Upper lobe of right lung (tissue), 1 donor: ENCODE results near the gene USE1. TPM values are rescaled to one million over a fixed set of nuclear protein-coding genes. Genes with fewer than 3 reads are reported as not detected.
A peak's percentile ranks its signal among the peaks of the same experiment; 100 is the strongest.

Experiments
- ATAC-seq: fragments of 200-7000 bp; cut with Tn5 transposase; one replicate; pipeline ENCODE4 v1.9.1; 2020; ENCODE audit warnings: mild to moderate bottlenecking, moderate library complexity
- DNase-seq: peaks from one replicate; pipeline ENCODE4 v3.0.0-alpha.2; 2020
- H3K27ac ChIP-seq: fragments of 200-600 bp; one replicate; pipeline ENCODE4 v1.8.0; 2022
- H3K27me3 ChIP-seq: fragments of 200-600 bp; one replicate; pipeline ENCODE4 v1.8.0; 2022; ENCODE audit warnings: mild to moderate bottlenecking
- H3K36me3 ChIP-seq: fragments of 200-600 bp; one replicate; pipeline ENCODE4 v1.8.0; 2022
- H3K4me1 ChIP-seq: fragments of 200-600 bp; one replicate; pipeline ENCODE4 v1.8.0; 2022
- H3K4me3 ChIP-seq: fragments of 200-600 bp; one replicate; pipeline ENCODE4 v1.8.0; 2022; ENCODE audit warnings: mild to moderate bottlenecking
- H3K9me3 ChIP-seq: fragments of 200-600 bp; one replicate; pipeline ENCODE4 v1.8.0; 2022
- intact Hi-C: fragments of 100-400 bp; cut with DNase I; formaldehyde crosslinking; loops from one replicate; pipeline ENCODE4 v1.11.0; 2022
- total RNA-seq: library from RNA; stranded (reverse); fragmentation: NEBNext Ultra II Directional; extraction: Animal tissue kit (Norgen Biotek cat#: 25700); gene quantifications from one replicate; pipeline ENCODE4 v1.2.1, GENCODE V29; 2021
- TF ChIP-seq, protein P1 (sequence below): fragments of 200-600 bp; IDR thresholded peaks from one replicate; pipeline ENCODE4 v1.8.0; 2022; ENCODE audit warnings: antibody characterized with exemption
- donor health status: DM: no; HTN: yes; CAD: no; lungs with severe emphysema.

The USE1 gene
- total RNA-seq, 1 donor from 2014 or later = 24.0 TPM

- DNase-seq (peak; percentile 94), ATAC-seq (peak; percentile 97)
- Histone ChIP-seq H3K4me1 (peaks cover 6% of the 10 kb centered on the region), H3K27me3 (no peaks in the 10 kb centered on the region), H3K36me3 (peaks cover 35% of the 10 kb centered on the region), H3K27ac (peak within 1 kb of the TSS; percentile 78), H3K9me3 (no peaks in the 10 kb centered on the region), H3K4me3 (peak within 1 kb of the TSS; percentile 70)
- intact Hi-C loops = no loop called here
- TF ChIP-seq, protein P1, sequence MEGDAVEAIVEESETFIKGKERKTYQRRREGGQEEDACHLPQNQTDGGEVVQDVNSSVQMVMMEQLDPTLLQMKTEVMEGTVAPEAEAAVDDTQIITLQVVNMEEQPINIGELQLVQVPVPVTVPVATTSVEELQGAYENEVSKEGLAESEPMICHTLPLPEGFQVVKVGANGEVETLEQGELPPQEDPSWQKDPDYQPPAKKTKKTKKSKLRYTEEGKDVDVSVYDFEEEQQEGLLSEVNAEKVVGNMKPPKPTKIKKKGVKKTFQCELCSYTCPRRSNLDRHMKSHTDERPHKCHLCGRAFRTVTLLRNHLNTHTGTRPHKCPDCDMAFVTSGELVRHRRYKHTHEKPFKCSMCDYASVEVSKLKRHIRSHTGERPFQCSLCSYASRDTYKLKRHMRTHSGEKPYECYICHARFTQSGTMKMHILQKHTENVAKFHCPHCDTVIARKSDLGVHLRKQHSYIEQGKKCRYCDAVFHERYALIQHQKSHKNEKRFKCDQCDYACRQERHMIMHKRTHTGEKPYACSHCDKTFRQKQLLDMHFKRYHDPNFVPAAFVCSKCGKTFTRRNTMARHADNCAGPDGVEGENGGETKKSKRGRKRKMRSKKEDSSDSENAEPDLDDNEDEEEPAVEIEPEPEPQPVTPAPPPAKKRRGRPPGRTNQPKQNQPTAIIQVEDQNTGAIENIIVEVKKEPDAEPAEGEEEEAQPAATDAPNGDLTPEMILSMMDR = no peak
These were observed 52.0 kb downstream of the USE1 start, which contains the start of gene BABAM1 for GRCh38 chr19:17266975-17267788. TSS of gene BABAM1 (plus strand) at chr19:17267443. CDS start at chr19:17268807, 1,364 bp downstream.

DNA sequence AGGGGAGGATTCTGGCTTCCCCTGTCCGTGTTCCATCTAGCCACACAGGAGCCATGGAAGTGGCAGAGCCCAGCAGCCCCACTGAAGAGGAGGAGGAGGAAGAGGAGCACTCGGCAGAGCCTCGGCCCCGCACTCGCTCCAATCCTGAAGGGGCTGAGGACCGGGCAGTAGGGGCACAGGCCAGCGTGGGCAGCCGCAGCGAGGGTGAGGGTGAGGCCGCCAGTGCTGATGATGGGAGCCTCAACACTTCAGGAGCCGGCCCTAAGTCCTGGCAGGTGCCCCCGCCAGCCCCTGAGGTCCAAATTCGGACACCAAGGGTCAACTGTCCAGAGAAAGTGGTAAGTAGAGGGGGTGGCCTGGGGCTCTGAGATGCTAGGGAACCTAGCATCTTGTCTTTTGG, 53.6 kb downstream of the USE1 start:
- Histone ChIP-seq H3K36me3 (peaks cover 46% of the 10 kb centered on the region), H3K27me3 (no peaks in the 10 kb centered on the region), H3K27ac (no peak overlapping the region), H3K9me3 (no peaks in the 10 kb centered on the region), H3K4me3 (no peak overlapping the region), H3K4me1 (peaks cover 6% of the 10 kb centered on the region)
- ATAC-seq = no peak
- intact Hi-C loops = no loop called here
- DNase-seq = no peak
- TF ChIP-seq, protein P1 = no peak

Other genes starting within 250 kb of the USE1 start
- 50.9 TPM for gene CPAMD8, start 188.5 kb upstream of the USE1 start, total RNA-seq
- 8.1 TPM for gene HAUS8, start 139.9 kb upstream of the USE1 start, total RNA-seq
- 137 TPM for gene MYO9B, start 139.6 kb upstream of the USE1 start, total RNA-seq
- gene OCEL1, start 10.9 kb downstream of the USE1 start, total RNA-seq = 31.6 TPM
- 41.7 TPM for gene NR2F6, start 30.6 kb downstream of the USE1 start, total RNA-seq
- 14.0 TPM for gene USHBP1, start 49.4 kb downstream of the USE1 start, total RNA-seq
- 67.9 TPM for gene BABAM1, start 52.1 kb downstream of the USE1 start, total RNA-seq
- gene ANKLE1, start 66.5 kb downstream of the USE1 start, total RNA-seq = 0.64 TPM
- 17.1 TPM for gene ABHD8, start 88.1 kb downstream of the USE1 start, total RNA-seq
- 84.9 TPM for gene MRPL34, start 90.5 kb downstream of the USE1 start, total RNA-seq
- gene DDA1, start 94.2 kb downstream of the USE1 start, total RNA-seq = 30.4 TPM
- gene ANO8, start 119.5 kb downstream of the USE1 start, total RNA-seq = 14.6 TPM
- gene GTPBP3, start 122.2 kb downstream of the USE1 start, total RNA-seq = 17.7 TPM
- gene PLVAP, start 162.0 kb downstream of the USE1 start, total RNA-seq = 174 TPM
- 2.0 TPM for gene CCDC194, start 178.8 kb downstream of the USE1 start, total RNA-seq
- 133 TPM for gene BST2, start 190.3 kb downstream of the USE1 start, total RNA-seq
- gene MVB12A, start 204.7 kb downstream of the USE1 start, total RNA-seq = 36.3 TPM
- gene TMEM221, start 233.3 kb downstream of the USE1 start, total RNA-seq = not detected
- gene NXNL1, start 245.6 kb downstream of the USE1 start, total RNA-seq = not detected